Gastrocnemius medialis (tissue), 4 donors: ENCODE measurements around the gene SUCLG1. TPM values are rescaled to one million over a fixed set of nuclear protein-coding genes. Genes with fewer than 3 reads are reported as not detected.
"Not testable (repeated sequence)": the region's sequence is repeated elsewhere in the genome, so short reads cannot be mapped to it uniquely, and the experiment has no call there.

ENCODE experiments used
- ATAC-seq, 2 donors: fragments of 150-250 bp; one replicate each; pipeline ENCODE4 v1.9.1; 2016
- DNase-seq, 2 donors: peaks; one replicate each; pipeline ENCODE4 v3.0.0-alpha.2; 2019
- H3K27ac ChIP-seq, 4 donors: fragments of 200-600 bp; sonication (generic); 1 replicate in 1 of 4; 2 replicates in 3 of 4; pipeline ENCODE4 v1.5.1; 2016 to 2018; ENCODE audit warnings: mild to moderate bottlenecking in 2 of 4, moderate library complexity in 1 of 4
- H3K27me3 ChIP-seq, 3 donors: fragments of 200-600 bp; sonication (generic) in 2 of 3; 1 replicate in 1 of 3; 2 replicates in 2 of 3; pipeline versions ENCODE4 v1.5.1 to v1.6.0; 2016 to 2019; ENCODE audit warnings: mild to moderate bottlenecking in 1 of 3, moderate library complexity in 1 of 3
- H3K36me3 ChIP-seq, 2 donors: fragments of 200-600 bp; sonication (generic) in 1 of 2; one replicate each; pipeline ENCODE4 v1.5.1; 2017 to 2018
- H3K4me1 ChIP-seq, 2 donors: fragments of 200-600 bp; sonication (generic) in 1 of 2; one replicate each; pipeline ENCODE4 v1.5.1; 2016 to 2017; ENCODE audit warnings: mild to moderate bottlenecking in 2 of 2
- H3K4me3 ChIP-seq, 4 donors: fragments of 200-600 bp; sonication (generic) in 3 of 4; 1 replicate in 1 of 4; 2 replicates in 3 of 4; pipeline ENCODE4 v1.5.1; 2016 to 2019; ENCODE audit warnings: mild to moderate bottlenecking in 2 of 4
- H3K9me3 ChIP-seq, 3 donors: fragments of 200-600 bp; sonication (generic) in 2 of 3; 1 replicate in 1 of 3; 2 replicates in 2 of 3; pipeline ENCODE4 v1.5.1; 2016 to 2019
- CTCF ChIP-seq, 5 experiments: fragments of 450-650 bp in 3 of 5; fragments of 200-600 bp in 2 of 5; sonication (generic) in 2 of 5; IDR thresholded peaks in 4 of 5; conservative IDR thresholded peaks in 1 of 5; 1 replicate in 4 of 5; 2 replicates in 1 of 5; pipeline ENCODE4 v1.5.1; 2016 to 2019; ENCODE audit warnings: antibody characterized with exemption in 5 of 5, mild to moderate bottlenecking in 3 of 5, moderate library complexity in 3 of 5
- POLR2A ChIP-seq, 2 donors: fragments of 450-650 bp; IDR thresholded peaks; one replicate each; pipeline ENCODE4 v1.6.1; 2017; ENCODE audit warnings: antibody characterized with exemption in 2 of 2, mild to moderate bottlenecking in 2 of 2, moderate library complexity in 2 of 2
- in situ Hi-C, 4 donors: fragments of 200-750 bp; cut with MboI; loops; one replicate each; pipeline versions ENCODE4 v1.15.0 to v1.8.0; 2017; ENCODE audit warnings: low sequenced_read_pairs in 4 of 4
- intact Hi-C: fragments of 100-400 bp; cut with DNase I; formaldehyde crosslinking; loops from one replicate; pipeline ENCODE4 v1.15.1; 2023; ENCODE audit warnings: low total_unique reads
- total RNA-seq, 4 donors: library from RNA; depleted of rRNA; stranded (reverse); fragments of >200 nt; gene quantifications; one replicate each; pipeline versions ENCODE4 v1.1.0 to v1.2.3, GENCODE V29; 2016

SUCLG1 gene
- total RNA-seq, 4 donors from 2014 or later = 96.9 to 136 (median 117) TPM

DNA sequence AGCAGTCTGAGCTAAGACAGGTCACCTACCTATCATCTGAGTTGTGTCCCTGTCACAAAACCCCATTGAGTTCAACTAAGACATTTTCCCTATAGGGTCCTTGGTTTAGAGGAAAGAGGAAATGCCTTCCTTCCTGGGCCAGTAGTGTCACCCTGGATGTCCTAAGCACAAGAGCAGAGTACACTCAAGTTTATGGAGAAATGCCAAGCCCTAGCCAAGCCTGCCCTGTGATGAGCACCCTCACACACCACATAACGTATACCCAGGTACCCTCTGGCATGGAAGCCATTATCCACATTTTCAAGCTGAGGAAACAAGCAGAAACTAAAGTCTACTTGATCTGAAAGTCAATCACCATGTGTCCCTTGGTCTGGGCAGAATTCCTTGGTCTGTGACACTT is 37.3 kb downstream of the SUCLG1 start:
- no peak for ATAC-seq
- no peak overlapping the region for H3K4me3 ChIP-seq

GRCh38 chr2:84421197-84421596 is 37.9 kb downstream of the SUCLG1 start:
- Histone ChIP-seq H3K4me3 (no peak overlapping the region), H3K36me3 (peaks cover 0 to 37% of the 10 kb centered on the region in 2 donors), H3K9me3 (no peaks in the 10 kb centered on the region), H3K27me3 (no peaks in the 10 kb centered on the region), H3K27ac (no peak overlapping the region), H3K4me1 (no peaks in the 10 kb centered on the region)
- in situ Hi-C loops = no loop called here
- intact Hi-C loops = no loop called here
- TF ChIP-seq CTCF (IDR thresholded peaks at IDR 0.05 in 4 of 5, conservative IDR thresholded peaks at IDR 0.05 in 1 of 5) (no peak), POLR2A (IDR thresholded peaks at IDR 0.05) (no peak)
- ATAC-seq (no peak), DNase-seq (no peak)

More for the DNA sequence above, 37.3 kb downstream of the SUCLG1 start:
- DNase-seq = no peak
- in situ Hi-C loops (no loop called here), intact Hi-C loops (no loop called here)
- Histone ChIP-seq H3K27ac (no peak overlapping the region), H3K9me3 (no peaks in the 10 kb centered on the region), H3K36me3 (peaks cover 0 to 37% of the 10 kb centered on the region in 2 donors), H3K27me3 (no peaks in the 10 kb centered on the region), H3K4me1 (no peaks in the 10 kb centered on the region)
- TF ChIP-seq CTCF (IDR thresholded peaks at IDR 0.05 in 4 of 5, conservative IDR thresholded peaks at IDR 0.05 in 1 of 5) (no peak), POLR2A (IDR thresholded peaks at IDR 0.05) (no peak)

DNA sequence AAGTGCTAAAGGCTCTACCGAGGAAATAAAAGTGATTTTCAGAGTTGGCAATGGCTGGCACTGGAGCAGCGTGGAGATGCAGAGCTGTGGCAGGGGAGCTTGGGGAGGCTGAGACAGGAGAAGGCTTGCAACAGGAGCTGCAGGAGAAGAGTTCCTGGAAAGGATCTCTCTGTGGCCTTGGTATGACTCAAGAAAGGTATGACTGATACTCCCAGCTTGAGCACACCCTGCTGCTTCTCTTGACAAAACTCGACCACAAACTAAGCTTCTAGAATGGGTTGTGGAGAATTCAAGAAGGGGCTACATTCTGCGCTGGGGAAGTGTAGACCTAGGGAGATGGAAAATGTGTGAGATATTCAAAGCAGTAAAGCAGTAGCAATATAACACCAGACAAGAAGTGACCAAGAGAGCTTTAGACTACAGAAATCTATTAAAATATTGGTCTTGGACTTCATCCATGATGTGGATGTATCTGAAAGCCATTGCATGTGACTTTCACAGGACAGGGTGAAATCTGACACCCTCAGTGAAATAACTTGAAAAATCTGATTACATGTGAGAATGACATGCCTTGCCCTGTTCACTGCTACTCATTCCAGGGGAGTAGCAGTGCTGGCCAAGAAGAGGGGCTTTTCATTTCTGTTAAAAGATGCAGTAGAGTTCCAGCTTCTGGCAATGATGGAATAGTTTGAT is 41.5 kb downstream of the SUCLG1 start:
- ATAC-seq (no peak), DNase-seq (no peak)
- Histone ChIP-seq H3K36me3 (peaks cover 0 to 5% of the 10 kb centered on the region in 2 donors), H3K9me3 (no peaks in the 10 kb centered on the region), H3K27me3 (no peaks in the 10 kb centered on the region), H3K27ac (no peak overlapping the region), H3K4me3 (no peak overlapping the region), H3K4me1 (no peaks in the 10 kb centered on the region)
- in situ Hi-C loops (no loop called here), intact Hi-C loops (no loop called here)
- TF ChIP-seq POLR2A (IDR thresholded peaks at IDR 0.05) (no peak), CTCF (IDR thresholded peaks at IDR 0.05 in 4 of 5, conservative IDR thresholded peaks at IDR 0.05 in 1 of 5) (no peak)

DNA sequence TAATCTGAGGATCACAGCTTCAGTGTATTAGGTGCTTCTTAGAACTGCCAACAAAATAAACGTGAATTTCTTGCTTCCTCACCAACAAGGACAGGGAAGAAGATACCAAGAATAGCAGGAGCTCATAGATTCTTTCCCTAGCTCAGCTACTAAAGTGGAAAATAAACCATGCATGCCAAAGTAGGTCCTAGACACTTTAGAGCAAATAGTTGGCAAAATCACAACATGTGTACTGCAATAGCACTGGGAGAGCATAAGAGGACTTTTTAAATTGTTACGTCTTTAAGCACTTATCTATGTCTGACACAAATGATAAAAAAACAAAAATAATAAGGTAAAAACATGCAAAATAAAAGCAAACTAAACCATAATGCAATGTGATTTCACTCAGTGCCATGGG is 49.5 kb downstream of the SUCLG1 start:
- ATAC-seq = no peak
- no peak for TF ChIP-seq POLR2A (IDR thresholded peaks at IDR 0.05)
- TF ChIP-seq CTCF (IDR thresholded peaks at IDR 0.05 in 4 of 5, conservative IDR thresholded peaks at IDR 0.05 in 1 of 5) = no peak
- Histone ChIP-seq H3K9me3 (no peaks in the 10 kb centered on the region), H3K4me1 (no peaks in the 10 kb centered on the region), H3K4me3 (no peak overlapping the region), H3K27me3 (no peaks in the 10 kb centered on the region), H3K27ac (no peak overlapping the region), H3K36me3 (no peaks in the 10 kb centered on the region)
- no peak for DNase-seq
- in situ Hi-C loops = no loop called here
- intact Hi-C loops = no loop called here

GRCh38 chr2:84402111-84402510 is 57.0 kb downstream of the SUCLG1 start:
- H3K27ac ChIP-seq, in situ Hi-C loops, DNase-seq, H3K27me3 ChIP-seq, H3K4me3 ChIP-seq, ATAC-seq, intact Hi-C loops, H3K4me1 ChIP-seq, H3K9me3 ChIP-seq, H3K36me3 ChIP-seq: not testable (repeated sequence)

GRCh38 chr2:84399839-84400238 is 59.2 kb downstream of the SUCLG1 start:
- ATAC-seq, H3K27ac ChIP-seq, H3K9me3 ChIP-seq, intact Hi-C loops, in situ Hi-C loops, H3K4me3 ChIP-seq, DNase-seq, H3K27me3 ChIP-seq, H3K4me1 ChIP-seq, H3K36me3 ChIP-seq: not testable (repeated sequence)
